Astrocyte (in vitro differentiated cells and primary cell): ENCODE results near the gene C16orf95.

Source experiments
- EZH2 ChIP-seq: IDR thresholded peaks from 2 replicates; pipeline ENCODE4 v1.6.1; 2012; ENCODE audit warnings: mild to moderate bottlenecking, low read length, inconsistent platforms; ENCODE audit not compliant: insufficient read depth
- TF ChIP-seq, protein P1 (sequence below): IDR thresholded peaks from 2 replicates; pipeline ENCODE4 v1.5.1; 2011; ENCODE audit warnings: low read depth, mild to moderate bottlenecking, inconsistent platforms, low read length, moderate library complexity; ENCODE audit not compliant: insufficient read depth

GRCh38 chr16:87338155-87338765 lies 21.1 kb upstream of the C16orf95 start:
- TF ChIP-seq, protein P1, sequence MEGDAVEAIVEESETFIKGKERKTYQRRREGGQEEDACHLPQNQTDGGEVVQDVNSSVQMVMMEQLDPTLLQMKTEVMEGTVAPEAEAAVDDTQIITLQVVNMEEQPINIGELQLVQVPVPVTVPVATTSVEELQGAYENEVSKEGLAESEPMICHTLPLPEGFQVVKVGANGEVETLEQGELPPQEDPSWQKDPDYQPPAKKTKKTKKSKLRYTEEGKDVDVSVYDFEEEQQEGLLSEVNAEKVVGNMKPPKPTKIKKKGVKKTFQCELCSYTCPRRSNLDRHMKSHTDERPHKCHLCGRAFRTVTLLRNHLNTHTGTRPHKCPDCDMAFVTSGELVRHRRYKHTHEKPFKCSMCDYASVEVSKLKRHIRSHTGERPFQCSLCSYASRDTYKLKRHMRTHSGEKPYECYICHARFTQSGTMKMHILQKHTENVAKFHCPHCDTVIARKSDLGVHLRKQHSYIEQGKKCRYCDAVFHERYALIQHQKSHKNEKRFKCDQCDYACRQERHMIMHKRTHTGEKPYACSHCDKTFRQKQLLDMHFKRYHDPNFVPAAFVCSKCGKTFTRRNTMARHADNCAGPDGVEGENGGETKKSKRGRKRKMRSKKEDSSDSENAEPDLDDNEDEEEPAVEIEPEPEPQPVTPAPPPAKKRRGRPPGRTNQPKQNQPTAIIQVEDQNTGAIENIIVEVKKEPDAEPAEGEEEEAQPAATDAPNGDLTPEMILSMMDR: no peak
- TF ChIP-seq EZH2: no peak
